Tibial nerve (tissue), 4 donors: ENCODE results near the gene SLX4IP.

ENCODE experiments used
- EP300 ChIP-seq, 2 donors: sonication (generic); formaldehyde crosslinking; IDR thresholded peaks; one replicate each; pipeline ENCODE4 v1.6.1; 2017; ENCODE audit warnings: antibody characterized with exemption in 2 of 2, mild to moderate bottlenecking in 1 of 2
- POLR2A ChIP-seq, 2 donors: fragments of 450-650 bp; IDR thresholded peaks; one replicate each; pipeline ENCODE4 v1.6.1; 2017; ENCODE audit warnings: antibody characterized with exemption in 2 of 2, mild to moderate bottlenecking in 2 of 2, moderate library complexity in 2 of 2
- TF ChIP-seq, protein P1 (sequence below), 5 experiments: fragments of 200-600 bp in 3 of 5; fragments of 450-650 bp in 2 of 5; sonication (generic) in 3 of 5; IDR thresholded peaks; one replicate each; pipeline ENCODE4 v1.5.1; 2016 to 2019; ENCODE audit warnings: antibody characterized with exemption in 5 of 5, mild to moderate bottlenecking in 3 of 5, moderate library complexity in 2 of 5

- TF ChIP-seq POLR2A (IDR thresholded peaks at IDR 0.05) (no peak), EP300 (IDR thresholded peaks at IDR 0.05) (no peak)
- TF ChIP-seq, protein P1, sequence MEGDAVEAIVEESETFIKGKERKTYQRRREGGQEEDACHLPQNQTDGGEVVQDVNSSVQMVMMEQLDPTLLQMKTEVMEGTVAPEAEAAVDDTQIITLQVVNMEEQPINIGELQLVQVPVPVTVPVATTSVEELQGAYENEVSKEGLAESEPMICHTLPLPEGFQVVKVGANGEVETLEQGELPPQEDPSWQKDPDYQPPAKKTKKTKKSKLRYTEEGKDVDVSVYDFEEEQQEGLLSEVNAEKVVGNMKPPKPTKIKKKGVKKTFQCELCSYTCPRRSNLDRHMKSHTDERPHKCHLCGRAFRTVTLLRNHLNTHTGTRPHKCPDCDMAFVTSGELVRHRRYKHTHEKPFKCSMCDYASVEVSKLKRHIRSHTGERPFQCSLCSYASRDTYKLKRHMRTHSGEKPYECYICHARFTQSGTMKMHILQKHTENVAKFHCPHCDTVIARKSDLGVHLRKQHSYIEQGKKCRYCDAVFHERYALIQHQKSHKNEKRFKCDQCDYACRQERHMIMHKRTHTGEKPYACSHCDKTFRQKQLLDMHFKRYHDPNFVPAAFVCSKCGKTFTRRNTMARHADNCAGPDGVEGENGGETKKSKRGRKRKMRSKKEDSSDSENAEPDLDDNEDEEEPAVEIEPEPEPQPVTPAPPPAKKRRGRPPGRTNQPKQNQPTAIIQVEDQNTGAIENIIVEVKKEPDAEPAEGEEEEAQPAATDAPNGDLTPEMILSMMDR (IDR thresholded peaks at IDR 0.05): no peak
These were observed 124.2 kb downstream of the SLX4IP start for GRCh38 chr20:10559266-10559665.
